ENCODE data around the gene RIN3. TPM values are rescaled to one million over a fixed set of nuclear protein-coding genes. Genes with fewer than 3 reads are reported as not detected.

The RIN3 gene
- polyA plus RNA-seq, 5 donors, result 11.3 to 20.8 (median 15.8) TPM

DNA sequence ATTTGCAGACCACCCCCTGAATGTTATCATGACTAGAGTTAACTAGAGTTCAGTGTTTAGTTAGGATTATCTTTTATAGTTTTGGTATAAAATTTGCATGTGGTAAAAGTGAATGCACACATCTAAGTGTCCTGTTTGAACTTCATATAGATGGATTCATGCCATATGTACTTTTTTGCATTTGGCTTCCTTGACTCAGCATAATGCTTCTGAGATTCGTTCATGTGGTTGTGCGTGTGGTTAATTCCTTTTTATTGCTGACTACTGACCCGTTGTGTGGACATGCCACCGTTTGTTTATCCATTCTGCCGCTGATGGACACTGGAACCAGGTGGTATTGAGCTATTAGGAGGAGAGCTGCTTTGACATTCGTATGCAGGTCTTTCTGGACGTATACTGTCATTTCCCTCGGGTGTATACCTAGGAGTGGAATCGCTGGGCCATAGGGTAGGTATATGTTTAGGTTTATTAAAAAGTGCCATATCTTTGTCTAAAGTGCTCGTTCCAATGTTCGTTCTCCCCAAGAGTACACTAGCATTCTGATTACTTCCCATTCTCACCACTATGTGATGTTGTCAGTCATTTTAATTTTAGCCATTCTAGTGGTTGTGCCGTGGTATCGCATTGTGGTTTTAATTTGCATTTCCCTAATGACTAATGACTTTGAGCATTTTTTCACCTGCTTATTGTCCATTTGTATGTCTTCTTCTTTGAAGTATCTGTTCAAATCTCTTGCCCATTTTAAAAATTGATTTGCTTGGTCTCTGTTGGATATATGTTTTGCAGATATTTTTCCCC, 37.7 kb downstream of the RIN3 start:
- no peak for DNase-seq

DNA sequence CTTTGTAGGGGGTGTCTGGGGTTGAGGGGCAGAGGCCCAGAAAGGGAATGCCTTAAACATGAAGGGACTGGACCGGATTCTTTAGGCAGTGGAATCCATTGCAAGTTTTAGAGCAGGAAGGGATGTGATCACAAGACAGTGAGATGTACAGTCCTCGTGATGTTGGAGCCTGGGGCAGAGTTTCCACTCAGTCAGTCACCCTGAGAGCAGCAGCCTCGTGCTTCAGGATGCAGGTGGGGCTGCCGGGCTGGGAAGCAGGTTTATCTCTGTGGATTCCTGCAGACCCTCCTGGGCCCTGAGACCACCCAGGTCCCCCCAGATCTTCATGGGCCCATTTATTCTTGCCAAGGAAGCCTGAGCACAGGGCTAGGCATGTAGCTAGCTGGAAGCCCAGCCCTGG, 38.5 kb downstream of the RIN3 start:
- no peak for DNase-seq

DNA sequence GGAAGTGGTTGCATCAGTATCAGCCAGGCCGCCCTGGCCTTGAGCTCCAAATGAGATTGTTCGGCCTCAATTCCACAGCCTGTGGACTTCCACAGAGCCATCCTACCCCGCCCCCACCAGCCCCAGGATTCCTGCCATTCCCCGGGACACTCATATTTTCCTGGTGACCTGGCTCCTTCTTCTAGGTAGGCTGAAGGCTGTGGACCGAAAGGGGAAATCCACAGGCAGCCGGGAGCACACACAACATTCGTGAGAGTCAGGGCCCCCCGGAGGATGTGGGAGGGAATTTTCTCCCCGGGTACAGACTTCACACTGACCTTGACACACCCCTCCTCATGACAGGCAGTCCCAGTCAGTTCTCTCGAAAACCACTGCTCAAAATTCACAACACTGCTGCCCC, 39.9 kb downstream of the RIN3 start:
- no peak for DNase-seq

DNA sequence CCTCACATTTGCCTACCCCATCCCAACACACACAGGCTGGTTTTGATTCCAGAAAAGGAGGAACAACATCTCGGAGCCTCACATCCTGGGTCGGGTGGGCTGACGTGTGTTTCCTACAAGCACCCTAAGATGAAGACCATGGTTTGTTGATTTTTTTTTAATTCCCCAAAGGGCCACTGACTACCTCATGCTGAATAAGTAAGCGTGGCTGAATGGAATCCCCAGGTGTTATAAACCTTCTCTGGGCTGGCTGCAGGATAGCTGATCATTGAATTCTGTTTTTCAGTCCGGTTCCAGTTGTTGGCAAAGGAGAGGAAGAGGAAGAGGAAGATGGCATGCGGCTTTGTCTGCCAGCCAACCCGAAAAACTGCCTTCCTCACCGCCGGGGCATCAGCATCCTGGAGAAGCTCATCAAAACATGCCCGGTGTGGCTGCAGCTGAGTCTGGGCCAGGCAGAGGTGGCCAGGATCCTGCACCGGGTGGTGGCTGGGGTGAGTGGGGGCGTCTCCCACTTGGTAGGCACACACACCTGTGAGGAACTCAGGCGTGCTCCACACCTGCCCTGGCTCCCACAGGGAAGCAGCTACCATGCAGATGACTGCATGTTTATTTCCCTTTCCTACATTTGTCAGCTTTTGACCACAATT, 42.0 kb downstream of the RIN3 start:
- no peak for DNase-seq

DNA sequence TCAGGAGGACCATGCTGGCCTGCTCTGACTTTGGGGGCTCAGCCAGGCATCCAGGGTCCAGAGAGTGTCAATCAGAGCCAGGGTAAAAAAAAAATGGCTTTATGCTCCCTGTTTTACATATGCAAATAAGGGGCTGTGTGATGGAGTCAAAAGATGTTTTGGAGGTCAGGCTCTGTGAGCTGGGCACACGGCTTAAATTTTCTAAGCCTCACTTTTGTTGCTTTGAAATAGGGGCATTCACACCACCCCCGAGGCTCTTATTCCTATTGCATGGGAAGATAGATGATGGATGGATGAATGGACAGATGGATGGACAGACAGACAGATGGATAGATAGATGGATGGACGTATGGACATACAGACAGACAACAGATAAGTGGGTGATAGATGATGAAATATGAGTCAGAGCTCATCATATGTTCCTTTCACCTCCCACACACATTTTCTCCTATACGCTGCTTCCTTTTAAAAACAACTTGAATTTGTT, 42.7 kb downstream of the RIN3 start:
- no peak for DNase-seq

DNA sequence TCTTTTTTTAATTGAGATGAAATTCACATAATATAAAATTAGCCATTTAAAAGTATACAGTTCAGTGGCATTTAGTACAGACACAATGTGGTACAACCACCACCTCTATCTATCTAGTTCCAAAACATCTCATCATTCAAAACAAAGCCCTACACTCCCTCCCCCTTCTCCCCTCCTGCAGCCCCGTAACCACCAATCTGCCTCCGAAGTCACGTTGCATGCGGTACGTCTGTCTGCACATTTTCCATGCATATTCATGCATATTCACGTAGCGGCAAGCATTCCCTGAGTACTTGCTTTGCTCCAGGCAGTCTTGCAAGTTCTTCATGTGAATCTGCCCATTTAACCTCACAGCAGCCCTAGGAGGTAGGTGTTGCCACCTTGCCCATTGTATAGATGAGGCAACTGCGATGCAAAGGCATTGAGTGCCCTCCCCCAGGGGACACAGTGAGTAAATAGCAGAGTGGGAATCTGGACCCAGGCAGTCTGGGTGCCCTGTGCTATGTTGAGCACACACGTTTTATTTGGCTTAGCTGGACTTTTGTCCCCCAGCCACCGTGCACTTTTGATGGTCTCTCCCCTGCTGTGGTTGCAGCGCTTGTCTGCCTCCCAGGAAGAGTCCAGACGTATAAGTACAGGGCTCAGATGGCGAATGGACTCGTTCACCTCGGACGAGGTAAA, 43.4 kb downstream of the RIN3 start:
- no peak for DNase-seq

DNA sequence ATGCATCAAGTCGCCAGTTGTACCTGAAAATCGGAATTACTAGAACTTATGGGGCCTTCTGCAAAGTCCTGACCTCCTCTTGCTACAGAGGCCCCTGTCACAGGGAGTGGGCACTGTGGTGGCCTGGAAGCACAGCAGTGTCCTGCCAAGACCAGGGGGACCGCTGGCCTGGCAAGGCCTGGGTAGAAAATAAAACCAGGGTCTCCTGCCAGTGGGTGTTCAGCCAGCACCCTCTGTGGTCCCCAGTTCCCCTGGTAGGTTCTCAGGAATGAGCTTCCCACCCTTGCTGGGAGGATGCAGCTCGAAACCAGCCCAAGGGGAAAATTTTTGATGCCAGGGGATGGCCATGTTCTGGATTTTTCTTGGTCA, 43.9 kb downstream of the RIN3 start:
- DNase-seq, result no peak

DNA sequence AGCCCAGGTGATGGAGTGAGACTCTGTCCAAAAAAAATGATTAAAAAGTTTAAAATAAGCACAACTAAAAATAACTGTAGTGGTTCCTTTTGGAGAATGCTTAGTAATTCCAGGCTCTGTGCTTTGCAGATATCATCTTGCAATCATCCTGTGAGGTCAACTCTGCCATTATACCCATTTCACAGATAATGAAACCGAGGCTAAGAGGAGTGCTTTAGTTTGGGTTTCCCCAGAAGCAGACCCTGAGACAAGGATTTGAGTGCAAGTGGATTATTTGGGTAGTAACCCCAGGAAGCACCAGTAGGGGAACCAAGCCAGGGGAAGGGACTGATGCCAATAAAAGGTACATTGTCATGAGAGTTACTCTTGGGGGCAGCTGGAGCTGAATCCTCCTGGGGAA, 44.7 kb downstream of the RIN3 start:
- no peak for DNase-seq

DNA sequence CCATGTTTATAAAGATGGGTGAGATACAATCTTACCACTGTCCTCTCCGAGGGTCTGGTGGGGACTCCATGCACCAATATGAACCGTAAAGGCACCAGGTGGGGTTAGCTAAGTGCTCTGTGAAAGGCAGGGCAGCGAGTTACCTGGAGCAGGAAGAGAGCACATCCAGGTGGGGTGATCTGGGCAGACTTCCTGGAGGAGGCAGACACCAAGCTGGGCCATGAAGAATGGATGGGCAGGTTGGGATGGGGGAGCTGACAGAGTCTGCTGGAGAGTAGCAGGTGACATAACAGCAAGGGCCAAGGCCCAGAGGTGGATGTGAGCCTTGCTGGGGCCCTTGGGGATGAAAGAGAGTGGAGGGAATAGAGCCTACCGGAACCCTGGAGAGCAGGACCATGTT, 45.9 kb downstream of the RIN3 start:
- no peak for DNase-seq

DNA sequence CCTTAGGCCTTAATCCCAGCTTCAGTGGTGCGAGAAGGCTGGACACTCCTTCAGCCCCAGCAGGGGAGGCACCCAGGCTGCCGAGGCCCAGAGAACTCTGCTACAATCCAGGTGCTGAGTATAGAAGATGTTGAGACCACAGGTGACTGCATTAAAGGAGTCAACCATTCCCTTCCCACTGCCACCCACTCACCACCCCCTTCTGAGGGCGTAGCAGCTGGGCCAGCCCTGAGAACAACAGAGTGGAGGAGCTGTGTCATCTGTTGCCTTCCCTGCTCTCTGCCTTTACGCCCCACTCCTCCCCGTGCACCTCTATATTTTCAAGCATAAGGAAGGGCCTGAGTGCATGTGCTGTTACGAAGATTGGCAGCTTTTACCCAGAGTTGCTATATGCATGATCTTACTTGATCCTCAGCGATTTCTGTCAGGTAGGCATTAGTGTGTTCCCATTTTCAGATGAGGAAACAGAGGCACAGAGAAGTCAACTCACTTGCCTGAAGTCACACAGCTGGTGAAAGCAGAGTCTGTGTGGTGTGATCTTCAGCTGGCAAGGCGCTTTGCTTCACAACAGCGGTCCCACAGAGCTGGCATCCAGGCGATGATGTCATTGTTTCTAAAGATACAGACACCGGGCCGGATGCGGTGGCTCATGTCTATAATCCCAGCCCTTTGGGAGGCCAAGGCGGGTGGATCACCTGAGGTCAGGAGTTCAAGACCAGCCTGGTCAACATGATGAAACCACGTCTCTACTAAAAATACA, 46.7 kb downstream of the RIN3 start:
- DNase-seq, result no peak

DNA sequence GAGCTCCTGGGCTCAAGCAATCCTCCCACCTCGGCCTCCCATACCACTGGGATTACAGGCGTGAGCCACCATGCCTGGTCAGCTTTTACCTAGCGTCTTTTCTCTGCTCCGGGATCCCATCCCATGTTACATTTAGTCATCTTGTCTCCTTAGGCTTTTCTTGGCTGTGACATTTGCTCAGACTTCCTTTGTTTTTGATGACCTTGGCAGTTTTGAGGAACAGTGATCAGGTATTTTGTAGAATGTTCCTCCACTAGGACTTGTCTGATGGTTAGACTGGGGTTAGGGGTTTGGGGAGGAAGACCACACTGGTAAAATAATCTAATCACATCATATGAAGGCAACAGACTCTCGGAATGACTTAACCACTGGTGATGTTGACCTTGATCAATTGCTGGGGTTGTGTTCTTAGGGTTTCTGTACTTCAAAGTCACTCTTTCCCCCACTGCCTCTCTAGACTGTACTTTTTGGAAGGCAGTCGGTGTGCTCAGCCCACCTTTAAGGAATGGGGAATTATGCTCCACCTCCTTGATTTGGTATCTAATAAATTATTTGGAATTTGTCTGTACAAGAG, 48.4 kb downstream of the RIN3 start:
- DNase-seq, result no peak

DNA sequence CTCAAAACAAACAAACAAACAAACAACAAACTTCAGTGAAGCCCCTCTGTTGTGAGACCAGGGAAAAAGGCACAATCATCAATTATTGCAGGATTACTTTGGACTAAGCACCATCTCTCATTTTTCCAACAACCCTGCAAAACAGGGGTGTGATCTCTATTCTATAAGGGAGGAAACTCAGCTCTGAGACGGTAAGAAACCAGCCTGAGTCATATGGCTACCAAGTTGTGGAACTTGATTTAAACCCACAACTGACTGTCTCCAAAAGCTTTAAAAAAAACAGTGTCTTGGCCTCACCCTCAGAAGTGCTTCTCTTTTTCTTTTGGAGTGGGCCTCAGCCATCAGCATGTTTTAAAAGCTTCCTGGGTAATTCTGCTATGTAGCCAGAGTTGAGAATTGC, 49.8 kb downstream of the RIN3 start:
- DNase-seq, result no peak

DNA sequence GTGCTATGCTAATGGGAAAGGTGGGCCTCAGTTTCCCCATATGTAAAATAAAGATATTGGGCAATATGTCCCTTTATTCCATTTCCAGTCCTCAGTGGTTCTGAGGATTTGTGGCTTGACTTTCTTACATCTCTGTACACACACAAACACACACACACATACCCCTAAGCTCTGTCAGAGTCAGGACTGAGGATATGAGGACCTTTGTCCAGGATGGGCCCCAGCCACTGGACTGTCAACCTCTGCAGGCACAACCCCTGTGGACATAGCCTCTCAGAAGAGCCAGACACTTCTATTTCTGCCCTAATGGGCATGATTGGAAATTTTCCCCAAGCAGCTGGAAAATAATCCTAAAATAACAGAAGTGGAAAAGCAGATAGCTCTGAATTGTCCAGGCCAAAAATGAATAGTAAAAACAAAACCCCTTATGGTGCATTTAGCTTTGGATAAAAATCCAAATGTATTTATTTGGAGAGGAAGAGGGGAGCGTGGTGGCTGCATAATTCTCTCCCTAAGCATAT, 50.2 kb downstream of the RIN3 start:
- no peak for DNase-seq

DNA sequence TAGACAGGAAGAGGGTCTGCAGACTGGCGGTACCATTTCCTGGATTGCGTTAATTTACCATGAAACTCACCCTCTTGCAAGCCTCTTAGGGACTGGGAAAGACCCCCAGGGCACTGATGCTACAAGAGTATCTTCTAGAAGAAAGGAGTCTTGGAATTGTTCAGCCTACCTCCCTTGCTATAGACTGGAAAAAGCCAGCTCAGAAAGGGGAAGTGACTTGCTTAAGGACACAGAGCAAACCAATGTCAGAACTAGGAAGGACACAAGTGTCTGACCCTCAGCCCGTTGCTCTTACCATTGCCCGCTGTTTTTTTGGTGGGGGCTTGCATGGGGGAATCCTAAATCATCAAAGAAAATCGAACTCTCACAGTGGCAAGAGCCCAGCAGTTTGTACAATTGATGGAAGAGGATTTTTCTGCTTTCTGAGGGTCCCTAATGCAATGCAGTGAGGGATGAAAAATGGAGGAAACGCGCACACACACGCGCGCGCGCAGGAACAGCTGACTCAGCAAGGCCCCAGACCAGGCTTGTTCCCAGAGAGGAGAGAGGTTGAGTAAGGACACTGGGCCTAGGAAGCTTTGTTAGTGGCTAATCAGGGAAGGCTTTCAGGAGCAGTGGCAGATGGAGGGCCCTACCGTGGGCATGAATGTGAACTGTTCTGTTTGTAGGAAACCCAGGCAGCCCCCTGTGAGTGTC, 50.9 kb downstream of the RIN3 start:
- DNase-seq, result no peak

DNA sequence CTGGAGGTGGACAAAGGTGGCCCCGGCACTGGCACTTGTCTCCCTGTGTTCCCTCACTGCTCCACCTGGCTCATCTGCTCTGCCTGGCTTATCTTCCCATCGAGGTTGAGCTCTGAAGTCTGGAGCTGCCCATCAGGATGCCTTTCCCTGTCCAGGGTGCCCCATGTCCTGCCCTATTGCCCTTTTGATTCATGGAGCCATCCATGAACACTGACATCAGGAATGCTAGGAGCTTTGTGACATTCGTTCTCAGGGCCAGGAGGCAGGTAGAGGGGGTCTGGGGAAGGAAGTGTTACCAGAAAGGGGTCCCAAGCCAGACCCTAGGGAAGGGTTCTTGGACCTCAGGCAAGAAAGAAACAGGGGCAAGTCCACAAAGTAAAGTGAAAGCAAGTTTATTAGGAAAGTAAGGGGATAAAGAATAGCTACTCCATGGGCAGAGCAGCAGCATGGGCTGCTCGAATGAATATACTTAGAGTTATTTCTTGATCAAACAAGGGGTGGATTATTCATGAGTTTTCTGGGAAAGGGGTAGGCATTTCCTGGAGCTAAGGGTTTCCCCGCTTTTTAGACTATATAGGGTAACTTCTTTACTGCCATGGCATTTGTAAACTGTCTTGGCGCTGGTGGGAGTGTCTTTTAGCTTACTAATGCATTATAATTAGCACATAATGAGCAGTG, 51.6 kb downstream of the RIN3 start:
- DNase-seq, result no peak

DNA sequence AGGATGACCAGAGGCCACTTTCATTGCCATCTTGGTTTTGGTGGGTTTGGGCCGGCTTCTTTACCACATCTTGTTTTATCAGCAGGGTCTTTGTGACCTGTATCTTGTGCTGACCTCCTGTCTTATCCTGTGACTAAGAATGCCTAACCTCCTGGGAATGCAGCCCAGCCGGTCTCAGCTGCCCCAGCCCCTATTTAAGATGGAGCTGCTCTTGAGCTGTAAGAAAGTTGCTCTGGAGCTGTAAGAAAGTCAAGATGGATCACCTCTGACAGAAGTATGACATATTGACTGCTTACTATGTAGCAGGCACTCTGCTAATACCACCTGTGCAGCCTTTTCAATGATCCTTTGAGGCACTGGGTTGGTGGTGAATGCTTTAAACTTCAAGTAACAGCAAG, 52.1 kb downstream of the RIN3 start:
- no peak for DNase-seq

DNA sequence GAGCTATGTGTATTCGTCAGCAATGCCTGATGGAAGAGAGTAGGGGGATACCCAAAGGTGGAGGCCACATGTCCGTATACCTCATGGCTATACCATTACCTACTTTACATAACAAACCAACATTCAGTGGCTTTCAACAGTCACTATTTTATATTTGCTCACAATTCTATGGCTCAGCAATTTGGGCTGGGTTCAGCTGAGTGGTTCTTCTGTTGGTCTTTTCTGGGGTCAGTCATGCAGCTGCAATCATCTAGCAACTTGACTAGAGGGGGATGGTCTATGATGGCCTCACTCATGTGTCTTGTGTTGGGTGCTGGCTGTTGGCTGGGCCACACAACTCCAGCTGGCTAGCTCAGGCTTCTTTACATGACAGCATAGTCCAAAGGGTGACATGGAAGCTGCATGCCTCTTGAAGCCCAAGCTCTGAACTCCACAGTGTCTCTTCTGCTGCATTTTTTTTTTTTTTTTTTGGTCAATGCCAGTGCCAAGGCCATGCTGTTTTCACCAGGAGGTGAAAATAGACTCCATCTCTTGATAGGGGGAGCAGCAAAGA, 53.7 kb downstream of the RIN3 start:
- DNase-seq, result no peak

DNA sequence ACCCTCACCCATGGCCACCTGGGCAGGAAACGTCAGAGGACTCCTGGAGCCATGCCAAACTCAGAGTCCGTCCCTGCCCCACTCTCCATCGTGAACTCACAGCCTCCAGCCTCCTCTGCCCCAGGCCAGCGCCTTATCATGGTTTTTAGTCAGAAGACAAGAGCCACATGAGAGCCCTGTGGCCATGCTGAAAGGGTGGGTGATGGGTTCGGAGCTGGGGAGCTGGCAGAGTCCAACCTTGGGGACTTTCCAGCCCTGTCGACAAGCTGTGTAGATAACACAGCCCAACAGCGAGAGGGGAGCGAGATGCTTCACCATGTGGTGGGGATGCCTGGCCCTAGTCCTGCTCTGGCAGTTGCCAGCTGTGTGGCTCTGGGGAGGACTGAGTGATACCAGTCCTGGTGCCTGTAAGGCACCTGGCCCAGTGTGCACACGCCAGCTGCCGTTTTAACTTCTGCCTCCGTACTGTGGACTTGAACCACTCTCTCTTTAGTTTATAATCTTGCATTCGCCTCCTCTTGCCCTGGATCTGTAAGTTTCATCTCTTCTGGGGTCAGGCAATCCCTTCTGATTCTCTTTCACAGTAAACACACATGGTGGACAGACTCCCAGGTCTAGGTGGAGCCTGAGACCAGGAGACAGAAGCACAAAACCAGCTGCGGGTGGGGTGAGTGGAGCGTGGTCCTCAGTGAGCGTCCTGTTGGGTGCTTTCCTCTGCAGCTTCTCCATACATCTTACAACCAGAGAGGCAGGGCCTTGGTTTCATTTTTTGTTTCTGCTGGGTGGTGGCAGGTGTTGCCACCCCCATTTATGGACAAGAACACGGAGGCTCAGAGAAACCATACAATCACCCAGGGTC, 55.3 kb downstream of the RIN3 start:
- DNase-seq, result no peak

DNA sequence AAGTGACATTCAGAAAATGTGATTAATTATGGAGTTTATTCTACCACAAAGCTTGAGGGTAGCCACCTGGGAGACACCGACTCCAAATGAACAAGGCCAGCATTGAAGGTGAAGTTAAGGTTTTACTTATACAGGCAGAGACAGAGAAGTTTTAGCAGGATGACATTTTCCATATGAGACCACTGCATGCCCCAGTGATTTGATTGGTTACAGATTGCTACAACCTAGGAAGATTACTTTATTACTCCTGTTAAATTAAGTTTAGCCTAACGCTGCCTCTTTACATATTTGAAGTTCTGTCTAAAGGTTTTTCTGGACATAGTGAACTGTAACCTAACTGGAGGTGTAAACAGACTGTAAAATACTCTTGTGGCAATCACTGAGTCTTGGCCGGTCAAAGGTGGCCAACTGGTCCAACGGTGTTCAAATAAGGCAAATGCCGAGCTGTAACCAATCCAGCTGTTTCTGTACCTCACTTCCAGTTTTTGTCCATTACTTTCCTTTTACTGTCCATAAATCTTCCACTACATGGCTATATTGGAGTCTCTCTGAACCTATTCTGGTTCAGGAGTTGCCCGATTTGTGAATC, 57.2 kb downstream of the RIN3 start:
- no peak for DNase-seq
